HG03103 (cell line): ENCODE results near the gene LSM2.
A peak's percentile ranks its signal among the peaks of the same experiment; 100 is the strongest.
"Not testable (repeated sequence)": the region's sequence is repeated elsewhere in the genome, so short reads cannot be mapped to it uniquely, and the experiment has no call there.

Experiments used
- ATAC-seq: cut with Tn5 transposase; IDR thresholded peaks from one replicate; pipeline ENCODE4 v1.9.1; 2021; ENCODE audit warnings: low read depth; ENCODE audit not compliant: unreplicated experiment

Gene LSM2

GRCh38 chr6:31806470-31807272 lies at the start of gene LSM2:
LSM2 (minus strand) TSS chr6:31806966; CDS start chr6:31806757, 209 bp downstream.
- peak; percentile 83 for ATAC-seq

DNA sequence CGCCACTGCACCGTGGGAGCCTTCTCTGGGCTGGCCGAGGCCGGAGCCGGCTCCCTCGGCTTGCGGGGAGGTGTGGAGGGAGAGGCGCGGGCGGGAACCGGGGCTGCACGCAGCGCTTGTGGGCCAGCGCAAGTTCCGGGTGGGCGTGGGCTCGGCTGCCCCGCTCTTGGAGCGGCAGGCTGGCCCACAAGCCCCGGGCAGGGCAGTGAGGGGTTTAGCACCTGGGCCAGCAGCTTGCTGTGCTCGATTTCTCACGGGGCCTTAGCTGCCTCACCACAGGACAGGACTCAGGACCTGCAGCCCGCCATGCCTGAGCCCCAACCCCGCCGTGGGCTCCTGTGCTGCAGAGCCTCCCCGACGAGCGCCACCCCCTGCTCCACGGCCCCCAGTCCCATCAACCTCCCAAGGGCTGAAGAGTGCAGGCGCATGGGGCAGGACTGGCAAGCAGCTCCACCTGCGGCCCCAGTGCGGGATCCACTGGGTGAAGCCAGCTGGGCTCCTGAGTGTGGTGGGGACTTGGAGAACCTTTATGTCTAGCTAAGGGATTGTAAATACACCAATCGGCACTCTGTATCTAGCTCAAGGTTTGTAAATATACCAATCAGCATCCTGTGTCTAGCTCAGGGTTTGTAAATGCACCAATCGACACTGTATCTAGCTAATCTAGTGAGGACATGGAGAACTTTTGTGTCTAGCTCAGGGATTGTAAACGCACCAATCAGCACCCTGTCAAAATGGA lies 45.4 kb upstream of the LSM2 start:
- ATAC-seq: not testable (repeated sequence)

- no peak for ATAC-seq
Measured at GRCh38 chr6:31851485-31851832, 44.7 kb upstream of the LSM2 start.

GRCh38 chr6:31850765-31851484 lies 44.2 kb upstream of the LSM2 start:
- ATAC-seq: no peak

- ATAC-seq: no peak
Measured at GRCh38 chr6:31847276-31847978, 40.7 kb upstream of the LSM2 start.

DNA sequence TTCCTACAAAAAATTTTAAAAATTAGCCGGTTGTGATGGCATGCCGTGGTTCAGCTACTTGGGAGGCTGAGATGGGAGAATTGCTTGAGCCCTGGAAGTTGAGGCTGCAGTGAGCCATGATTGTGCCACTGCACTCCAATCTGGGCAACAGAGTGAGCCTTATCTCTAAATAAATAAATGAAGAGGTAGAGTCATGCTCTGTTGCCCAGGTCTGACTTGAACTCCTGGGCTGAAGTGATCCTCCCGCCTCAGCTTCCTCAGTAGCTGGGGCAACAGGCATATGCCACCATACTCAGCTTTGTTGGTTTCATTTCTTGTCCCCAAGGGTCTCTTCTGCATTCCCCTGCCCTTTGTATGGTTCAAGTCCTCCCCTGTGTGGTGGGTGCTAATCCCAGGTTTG lies 37.7 kb upstream of the LSM2 start:
- ATAC-seq: no peak

GRCh38 chr6:31842053-31842452 lies 35.3 kb upstream of the LSM2 start:
- ATAC-seq: no peak

DNA sequence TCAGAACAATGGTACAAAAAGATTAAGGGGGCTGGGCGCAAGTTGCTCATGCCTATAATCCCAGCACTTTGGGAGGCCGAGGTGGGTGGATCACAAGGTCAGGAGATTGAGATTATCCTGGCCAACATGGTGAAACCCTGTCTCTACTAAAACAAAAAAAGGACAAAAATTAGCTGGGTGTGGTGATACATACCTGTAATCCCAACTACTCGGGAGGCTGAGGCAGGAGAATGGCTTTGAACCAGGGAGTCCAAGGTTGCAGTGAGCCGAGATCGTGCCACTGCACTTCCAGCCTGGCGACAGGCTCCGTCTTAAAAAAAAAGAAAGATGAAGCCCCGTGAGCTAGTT lies 33.0 kb upstream of the LSM2 start:
- ATAC-seq: not testable (repeated sequence)

DNA sequence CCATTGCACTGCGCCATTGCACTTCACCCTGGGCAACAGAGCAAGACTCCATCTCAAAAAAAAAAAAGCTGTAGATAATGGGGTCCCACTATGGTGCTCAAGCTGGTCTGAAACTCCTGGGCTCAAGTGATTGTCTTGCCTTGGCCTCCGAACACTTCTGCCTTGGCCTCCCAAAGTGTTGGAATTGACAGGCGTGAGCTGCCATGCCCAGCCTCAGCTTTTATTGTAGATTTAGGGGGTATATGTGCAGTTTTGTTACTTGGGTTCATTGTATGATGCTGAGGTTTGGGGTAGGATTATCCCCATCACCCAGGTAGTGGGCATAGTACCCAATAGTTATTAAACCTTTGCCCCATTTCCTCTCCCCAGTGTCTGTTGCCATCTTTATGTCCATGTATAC lies 32.2 kb upstream of the LSM2 start:
- no peak for ATAC-seq

GRCh38 chr6:31838114-31838553 lies 31.4 kb upstream of the LSM2 start:
- not testable (repeated sequence) for ATAC-seq

- ATAC-seq: no peak
Measured at GRCh38 chr6:31837369-31838113, 30.8 kb upstream of the LSM2 start.

DNA sequence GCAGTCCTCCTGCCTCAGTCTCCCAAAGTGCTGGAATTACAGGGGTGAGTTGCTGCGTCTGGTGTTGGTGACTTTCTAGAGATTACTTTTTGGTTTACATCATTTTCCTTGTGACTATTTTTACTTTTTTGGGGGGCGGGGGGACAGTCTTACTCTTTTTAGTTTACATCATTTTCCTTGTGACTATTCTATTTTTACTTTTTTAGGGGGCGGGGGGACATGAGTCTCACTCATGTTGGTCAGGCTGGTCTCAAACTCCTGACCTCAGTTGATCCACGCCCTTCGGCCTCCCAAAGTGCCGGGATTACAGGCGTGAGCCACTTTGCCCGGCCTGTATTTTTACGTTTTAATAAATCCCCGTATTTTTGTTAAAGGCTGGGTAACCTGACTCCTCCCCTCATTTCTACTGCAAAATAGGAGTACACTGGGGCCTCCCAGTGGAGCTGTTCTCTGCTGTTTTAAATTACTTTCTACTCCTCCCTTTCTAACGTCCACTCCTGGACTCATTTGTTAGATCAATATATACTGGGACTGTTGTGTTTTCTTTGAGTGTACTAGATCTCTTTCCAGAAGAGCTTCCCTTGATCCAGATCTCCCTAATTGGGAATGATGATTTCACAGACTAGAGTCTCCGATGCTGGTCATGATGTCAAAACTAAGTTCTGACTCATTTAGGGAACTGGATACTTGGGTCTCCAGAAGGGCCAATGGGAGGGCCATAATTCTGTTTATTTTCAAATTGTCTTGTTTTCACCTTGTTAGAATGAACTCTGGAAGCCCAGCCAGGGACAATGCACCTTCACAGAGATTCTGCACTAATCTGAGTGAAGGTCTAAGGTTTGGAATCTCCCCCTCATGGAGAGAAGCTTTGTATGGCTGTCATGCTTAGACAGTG lies 30.0 kb upstream of the LSM2 start:
- no peak for ATAC-seq

GRCh38 chr6:31836047-31836473 lies 29.3 kb upstream of the LSM2 start:
- no peak for ATAC-seq

DNA sequence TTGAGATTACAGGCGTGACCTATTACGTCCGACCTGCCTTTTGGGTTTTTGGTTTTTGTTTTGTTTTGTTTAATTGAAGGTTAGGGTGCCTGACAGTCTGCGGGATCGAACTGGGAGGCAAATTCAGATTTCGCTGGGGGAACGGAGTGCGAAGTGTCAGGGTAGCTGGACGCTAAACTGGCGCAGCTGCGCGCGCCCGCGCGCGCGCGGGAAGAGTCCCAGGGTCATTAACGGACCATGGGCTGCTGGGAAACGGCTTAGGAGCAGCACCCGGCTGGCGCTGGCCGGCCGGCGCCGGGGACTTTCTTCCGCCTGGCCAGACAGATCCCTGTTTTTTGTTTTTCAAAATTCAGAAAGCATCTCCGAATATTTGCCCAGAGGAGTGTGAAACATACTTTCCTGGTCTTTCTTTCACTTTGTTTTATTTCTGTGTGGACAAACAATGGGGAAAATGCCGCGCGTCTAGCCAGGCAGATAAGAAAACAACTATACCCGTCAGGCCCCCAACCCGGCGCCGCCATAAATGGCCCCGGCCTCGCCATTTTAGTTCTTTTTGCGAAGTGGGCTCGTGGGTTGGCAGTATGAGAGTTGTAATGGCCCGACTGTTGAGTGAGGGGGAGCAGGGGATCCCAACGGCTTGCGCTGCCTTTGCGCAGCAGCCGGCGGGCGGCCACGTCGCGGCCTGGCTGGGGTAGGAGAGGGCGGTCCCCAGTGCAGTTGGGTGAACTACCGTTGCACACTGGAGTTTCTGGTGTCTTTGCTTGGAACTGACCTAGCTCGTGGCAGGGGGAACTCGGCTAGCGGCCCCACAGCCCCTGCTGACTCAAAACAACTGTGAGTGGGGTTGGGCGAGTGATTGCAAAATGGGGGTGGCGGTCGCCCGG lies 27.8 kb upstream of the LSM2 start:
- no peak for ATAC-seq

GRCh38 chr6:31831350-31832215 lies 24.8 kb upstream of the LSM2 start:
- no peak for ATAC-seq

GRCh38 chr6:31830886-31831335 lies 24.1 kb upstream of the LSM2 start:
- ATAC-seq: no peak

DNA sequence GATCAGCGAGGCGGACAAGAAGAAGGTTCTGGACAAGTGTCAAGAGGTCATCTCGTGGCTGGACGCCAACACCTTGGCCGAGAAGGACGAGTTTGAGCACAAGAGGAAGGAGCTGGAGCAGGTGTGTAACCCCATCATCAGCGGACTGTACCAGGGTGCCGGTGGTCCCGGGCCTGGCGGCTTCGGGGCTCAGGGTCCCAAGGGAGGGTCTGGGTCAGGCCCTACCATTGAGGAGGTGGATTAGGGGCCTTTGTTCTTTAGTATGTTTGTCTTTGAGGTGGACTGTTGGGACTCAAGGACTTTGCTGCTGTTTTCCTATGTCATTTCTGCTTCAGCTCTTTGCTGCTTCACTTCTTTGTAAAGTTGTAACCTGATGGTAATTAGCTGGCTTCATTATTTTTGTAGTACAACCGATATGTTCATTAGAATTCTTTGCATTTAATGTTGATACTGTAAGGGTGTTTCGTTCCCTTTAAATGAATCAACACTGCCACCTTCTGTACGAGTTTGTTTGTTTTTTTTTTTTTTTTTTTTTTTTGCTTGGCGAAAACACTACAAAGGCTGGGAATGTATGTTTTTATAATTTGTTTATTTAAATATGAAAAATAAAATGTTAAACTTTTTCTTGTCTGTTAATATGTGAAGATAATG lies 23.0 kb upstream of the LSM2 start:
- no peak for ATAC-seq
